H1 (cell line): ENCODE measurements around the gene TGM5. TPM values are rescaled to one million over a fixed set of nuclear protein-coding genes. Genes with fewer than 3 reads are reported as not detected.

Experiments
- BCL11A ChIP-seq, 2 experiments: IDR thresholded peaks; one replicate each; pipeline ENCODE4 v1.6.1; 2011; ENCODE audit warnings: low read depth in 2 of 2, low read length in 2 of 2, mild to moderate bottlenecking in 2 of 2
- CEBPB ChIP-seq: IDR thresholded peaks from 2 replicates; pipeline ENCODE4 v1.6.1; 2012; ENCODE audit warnings: low read depth, low read length
- polyA plus RNA-seq, 7 experiments: library from polyadenylated mRNA; depleted of rRNA in 3 of 7; stranded (reverse) in 5 of 7; unstranded in 2 of 7; fragments of >200 nt in 5 of 7; fragments of 200-250 nt in 2 of 7; gene quantifications; 1 replicate in 5 of 7; 2 replicates in 1 of 7; 4 replicates in 1 of 7; pipeline versions ENCODE4 v1.2.1 to v1.2.3, GENCODE V29; 2011 to 2013; ENCODE audit warnings: missing spikeins in 2 of 7, mixed read lengths in 2 of 7
- total RNA-seq: library from RNA; stranded (reverse); fragmentation: NEBNext Ultra II Directional; extraction: Animal tissue kit (Norgen Biotek cat#: 25700); gene quantifications from 2 replicates; pipeline ENCODE4 v1.2.1, GENCODE V29; 2021

Gene TGM5
- total and polyA plus RNA-seq, 2 of the 8 experiments (the other 6 are each of a cell fraction or from before 2014, with no cell fraction given), result not detected

DNA sequence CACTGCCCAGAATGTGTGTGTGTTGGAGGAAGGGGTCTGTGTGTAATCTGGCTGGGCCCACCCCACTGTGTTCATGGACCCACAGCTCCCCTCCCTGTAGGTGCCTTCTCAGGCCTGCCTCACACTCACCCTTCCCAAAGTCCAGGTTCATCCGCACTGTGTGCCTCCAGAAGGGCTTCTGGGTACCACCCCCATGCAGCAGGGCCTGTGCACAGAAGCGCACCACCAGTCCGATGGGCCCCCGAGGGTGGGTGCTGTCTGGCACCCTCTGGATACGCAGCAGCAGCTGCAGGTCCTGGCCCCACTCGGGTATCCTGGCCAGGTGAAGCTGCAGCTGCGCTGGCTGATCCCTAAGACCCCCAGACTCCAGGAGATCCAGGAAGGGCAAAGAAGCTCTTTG lies 12.8 kb upstream of the TGM5 start (continued):
- TF ChIP-seq BCL11A (IDR thresholded peaks at IDR 0.05; ENCODE audit: low read depth in 2 of 2, low read length in 2 of 2), result no peak
- no peak for TF ChIP-seq CEBPB
- TF ChIP-seq, all 59 proteins: peak for 0
